Measurements from ENCODE around the gene THRAP3.

THRAP3 gene

DNA sequence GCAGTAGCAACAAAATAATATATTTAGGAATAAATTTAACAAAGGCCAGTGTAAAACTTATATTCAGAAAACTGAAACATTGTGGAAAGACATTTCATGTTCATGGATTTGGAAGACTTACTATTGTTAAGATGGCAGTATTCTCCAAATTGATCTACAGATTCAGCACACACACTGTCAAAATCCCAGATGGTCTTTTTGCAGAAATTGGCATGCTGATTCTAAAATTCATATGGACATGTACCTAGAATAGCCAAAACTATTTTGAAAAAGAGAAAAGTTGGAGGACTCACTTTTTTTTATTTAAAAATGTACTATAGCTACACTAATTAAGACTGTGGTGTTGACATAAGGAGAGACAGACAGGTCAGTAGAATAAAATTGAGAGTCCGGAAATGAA is 50.0 kb downstream of the THRAP3 start:
- POLR2A ChIA-PET: no interaction called here
- CTCF ChIA-PET: interaction anchor here (0.8 to 1.8 kb wide), 5 partner anchors 11 to 125 kb away, joined by 3 to 16 read pairs (median 3); partner anchors contain the start of gene TRAPPC3
- TF ChIP-seq, protein P1, sequence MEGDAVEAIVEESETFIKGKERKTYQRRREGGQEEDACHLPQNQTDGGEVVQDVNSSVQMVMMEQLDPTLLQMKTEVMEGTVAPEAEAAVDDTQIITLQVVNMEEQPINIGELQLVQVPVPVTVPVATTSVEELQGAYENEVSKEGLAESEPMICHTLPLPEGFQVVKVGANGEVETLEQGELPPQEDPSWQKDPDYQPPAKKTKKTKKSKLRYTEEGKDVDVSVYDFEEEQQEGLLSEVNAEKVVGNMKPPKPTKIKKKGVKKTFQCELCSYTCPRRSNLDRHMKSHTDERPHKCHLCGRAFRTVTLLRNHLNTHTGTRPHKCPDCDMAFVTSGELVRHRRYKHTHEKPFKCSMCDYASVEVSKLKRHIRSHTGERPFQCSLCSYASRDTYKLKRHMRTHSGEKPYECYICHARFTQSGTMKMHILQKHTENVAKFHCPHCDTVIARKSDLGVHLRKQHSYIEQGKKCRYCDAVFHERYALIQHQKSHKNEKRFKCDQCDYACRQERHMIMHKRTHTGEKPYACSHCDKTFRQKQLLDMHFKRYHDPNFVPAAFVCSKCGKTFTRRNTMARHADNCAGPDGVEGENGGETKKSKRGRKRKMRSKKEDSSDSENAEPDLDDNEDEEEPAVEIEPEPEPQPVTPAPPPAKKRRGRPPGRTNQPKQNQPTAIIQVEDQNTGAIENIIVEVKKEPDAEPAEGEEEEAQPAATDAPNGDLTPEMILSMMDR (IDR thresholded peaks at IDR 0.05; ENCODE audit: insufficient read depth, low read length, missing control alignments): no peak
- no peak for DNase-seq (ENCODE audit: low read depth, low spot score)
- H3K4me3 ChIP-seq (ENCODE audit: low read depth, low read length): no peak overlapping the region

DNA sequence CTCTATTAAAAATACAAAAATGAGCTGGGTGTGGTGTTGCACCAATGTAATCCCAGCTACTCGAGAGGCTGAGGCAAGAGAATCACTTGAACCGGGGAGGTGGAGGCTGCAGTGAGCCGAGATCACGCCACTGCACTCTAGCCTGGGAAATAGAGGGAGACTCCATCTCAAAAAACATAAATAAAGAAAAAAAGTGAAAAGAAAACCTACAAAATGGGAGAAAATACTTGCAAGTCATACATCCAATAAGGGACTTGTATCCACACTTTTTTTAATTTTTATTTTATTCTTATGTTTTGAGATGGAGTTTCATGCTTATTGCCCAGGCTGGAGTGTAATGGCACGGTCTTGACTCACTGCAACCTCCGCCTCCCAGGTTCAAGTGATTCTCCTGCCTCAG is 52.4 kb downstream of the THRAP3 start:
- no peak for DNase-seq (ENCODE audit: low read depth, low spot score)
- no peak overlapping the region for H3K4me3 ChIP-seq (ENCODE audit: low read depth, low read length)
- ChIA-PET CTCF (interaction anchor here (1.4 to 1.7 kb wide), 3 partner anchors 9 to 23 kb away, joined by 4 to 6 read pairs (median 4); no protein-coding TSS in a partner anchor), POLR2A (no interaction called here)
- TF ChIP-seq, protein P1 (IDR thresholded peaks at IDR 0.05; ENCODE audit: insufficient read depth, low read length, missing control alignments): no peak

DNA sequence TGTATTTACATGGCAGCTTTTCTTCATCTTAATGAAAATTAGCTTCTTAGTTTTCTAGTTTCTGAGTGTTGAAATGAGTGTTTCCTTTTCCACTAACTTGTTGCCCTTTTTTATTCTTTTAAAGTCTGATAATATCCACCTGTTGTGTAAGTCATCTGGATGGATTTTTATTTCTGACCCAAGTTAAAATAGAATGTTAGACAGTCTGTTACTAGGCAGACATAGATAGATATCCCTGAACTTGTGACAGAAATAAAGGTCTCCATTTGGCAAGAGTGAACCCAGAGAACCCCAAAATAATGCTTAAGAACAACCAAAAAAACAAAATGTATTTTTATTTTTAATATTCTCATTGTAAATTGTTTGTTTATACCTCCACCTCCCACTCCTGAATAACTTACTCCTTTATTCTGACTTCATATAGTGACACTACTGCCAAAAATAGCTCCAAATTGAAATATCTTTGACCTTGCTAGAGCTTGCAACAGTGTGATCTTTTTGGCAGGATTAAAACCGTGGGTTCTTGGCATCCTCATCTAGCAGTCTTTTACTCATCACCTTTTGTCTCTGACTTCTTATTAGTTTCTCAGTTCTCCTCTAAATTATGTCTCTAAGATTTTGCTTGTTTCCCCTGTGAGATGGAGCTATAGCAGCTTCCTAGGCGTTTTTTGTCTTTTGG is 55.0 kb downstream of the THRAP3 start:
- ChIA-PET CTCF (interaction anchor here (0.7 to 2.6 kb wide), 12 partner anchors 9 to 130 kb away, joined by 3 to 12 read pairs (median 4); partner anchors contain the start of gene TRAPPC3), POLR2A (no interaction called here)
- DNase-seq (ENCODE audit: low read depth, low spot score): no peak

DNA sequence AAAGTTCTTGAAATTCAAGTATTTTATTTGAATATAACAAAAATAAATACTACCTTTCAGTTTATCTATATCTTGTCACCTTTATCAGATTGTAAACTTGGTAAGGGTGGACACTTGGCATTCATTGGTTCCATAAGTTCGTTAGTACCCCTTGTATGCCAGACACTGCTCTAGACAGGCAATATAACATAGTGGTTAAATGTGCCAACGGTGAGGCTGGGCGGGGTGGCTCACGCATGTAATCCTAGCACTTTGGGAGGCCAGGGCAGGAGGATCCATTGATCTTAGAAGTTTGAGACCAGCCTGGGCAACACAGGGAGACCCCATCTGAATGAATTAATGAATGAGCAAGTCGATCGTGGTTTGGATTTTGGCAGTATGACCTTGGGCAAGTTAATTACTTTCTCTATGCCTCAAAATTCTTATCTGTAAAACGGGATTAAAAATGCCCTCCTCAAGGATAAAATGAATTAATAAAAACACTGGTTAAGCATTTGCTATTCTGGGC is 55.6 kb downstream of the THRAP3 start:
- no peak for DNase-seq (ENCODE audit: low read depth, low spot score)
- H3K4me3 ChIP-seq (ENCODE audit: low read depth, low read length): no peak overlapping the region
- TF ChIP-seq, protein P1 (IDR thresholded peaks at IDR 0.05; ENCODE audit: insufficient read depth, low read length, missing control alignments): no peak
- ChIA-PET CTCF (interaction anchor here (1.2 to 4.5 kb wide), 13 partner anchors 9 to 145 kb away, joined by 3 to 27 read pairs (median 5); partner anchors contain the start of gene TRAPPC3), POLR2A (no interaction called here)

More for the DNA sequence above, 55.0 kb downstream of the THRAP3 start:
- TF ChIP-seq, protein P1 (IDR thresholded peaks at IDR 0.05; ENCODE audit: insufficient read depth, low read length, missing control alignments): no peak
- no peak overlapping the region for H3K4me3 ChIP-seq (ENCODE audit: low read depth, low read length)

DNA sequence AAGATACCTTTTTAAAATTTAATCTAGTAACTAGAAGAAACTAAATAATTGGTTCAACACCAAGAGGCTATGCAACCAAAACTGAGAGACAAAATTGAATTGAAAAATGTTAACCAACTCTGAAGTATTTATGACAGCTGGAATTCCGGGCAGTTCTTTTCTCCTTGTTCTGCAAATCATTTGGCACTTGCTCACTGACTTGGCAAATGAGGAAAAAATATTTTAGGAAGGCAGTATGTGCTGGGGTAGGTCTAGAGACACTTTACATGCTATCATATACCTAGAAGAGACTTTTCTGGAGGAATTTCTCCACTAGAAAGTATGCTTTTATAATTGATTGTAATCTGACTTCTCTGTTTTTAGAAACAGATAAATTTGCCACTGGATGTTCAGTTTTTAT is 59.8 kb downstream of the THRAP3 start:
- no peak for DNase-seq (ENCODE audit: low read depth, low spot score)
- TF ChIP-seq, protein P1 (IDR thresholded peaks at IDR 0.05; ENCODE audit: insufficient read depth, low read length, missing control alignments): no peak
- ChIA-PET CTCF (interaction anchor here (0.8 to 4.5 kb wide), 8 partner anchors 7 to 184 kb away, joined by 3 to 27 read pairs (median 6); partner anchors contain the start of gene TRAPPC3), POLR2A (no interaction called here)
- H3K4me3 ChIP-seq (ENCODE audit: low read depth, low read length): no peak overlapping the region

DNA sequence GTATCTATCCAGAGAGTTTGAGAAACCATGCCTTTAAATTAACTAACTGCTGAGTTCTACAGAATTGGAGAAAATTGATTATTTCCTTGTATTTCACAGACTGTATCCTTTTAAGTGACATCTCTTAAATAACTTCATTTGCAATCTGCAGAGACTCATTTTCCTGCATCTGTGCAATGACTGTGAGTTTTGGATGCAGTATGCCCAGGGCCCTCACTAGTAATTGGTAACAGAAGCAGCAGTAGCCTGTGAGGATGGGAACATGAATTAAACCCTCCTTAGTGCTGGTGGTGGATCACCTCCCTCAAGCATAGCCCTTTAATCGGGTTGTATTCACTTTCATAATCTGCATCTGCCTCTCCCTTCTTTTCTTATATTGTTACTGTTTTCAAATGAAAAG is 60.3 kb downstream of the THRAP3 start:
- POLR2A ChIA-PET: no interaction called here
- no peak for DNase-seq (ENCODE audit: low read depth, low spot score)
- TF ChIP-seq, protein P1 (IDR thresholded peaks at IDR 0.05; ENCODE audit: insufficient read depth, low read length, missing control alignments): no peak
- no peak overlapping the region for H3K4me3 ChIP-seq (ENCODE audit: low read depth, low read length)
- CTCF ChIA-PET: interaction anchor here (0.8 to 7.7 kb wide), 17 partner anchors 9 to 192 kb away, joined by 3 to 126 read pairs (median 16); partner anchors contain the start of genes THRAP3 and TRAPPC3
